22Rv1 (cell line): Measurements from ENCODE around the gene RPL10.
"Not testable (repeated sequence)": the region's sequence is repeated elsewhere in the genome, so short reads cannot be mapped to it uniquely, and the experiment has no call there.

Experiments
- H3K27ac ChIP-seq: fragments of 450-650 bp; 2 replicates; pipeline ENCODE4 v1.5.1; 2017
- CTCF ChIP-seq: fragments of 450-650 bp; IDR thresholded peaks from 2 replicates; pipeline ENCODE4 v1.5.1; 2017; ENCODE audit warnings: mild to moderate bottlenecking
- ZFX ChIP-seq: fragments of 450-650 bp; IDR thresholded peaks from 2 replicates; pipeline ENCODE4 v1.6.1; 2017; ENCODE audit warnings: antibody characterized with exemption, borderline replicate concordance

The RPL10 gene

DNA sequence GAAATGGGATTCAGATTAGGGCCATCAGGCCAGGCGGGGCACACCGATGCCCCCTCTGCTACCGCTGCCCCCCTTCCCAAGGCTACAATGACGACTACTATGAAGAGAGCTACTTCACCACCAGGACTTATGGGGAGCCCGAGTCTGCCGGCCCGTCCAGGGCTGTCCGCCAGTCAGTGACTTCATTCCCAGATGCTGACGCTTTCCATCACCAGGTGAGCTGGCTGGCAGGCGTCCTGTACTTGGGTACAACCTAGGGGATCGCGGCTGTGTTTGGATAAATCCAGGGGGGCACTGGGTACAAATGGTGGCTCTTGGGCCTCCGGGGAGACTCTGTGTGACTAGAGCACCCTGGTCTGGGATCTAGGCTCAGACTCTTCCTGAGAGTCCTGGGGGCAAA is 18.0 kb upstream of the RPL10 start:
- TF ChIP-seq CTCF, result no peak
- TF ChIP-seq ZFX, result no peak
- peak overlapping the region; percentile 80 for H3K27ac ChIP-seq

DNA sequence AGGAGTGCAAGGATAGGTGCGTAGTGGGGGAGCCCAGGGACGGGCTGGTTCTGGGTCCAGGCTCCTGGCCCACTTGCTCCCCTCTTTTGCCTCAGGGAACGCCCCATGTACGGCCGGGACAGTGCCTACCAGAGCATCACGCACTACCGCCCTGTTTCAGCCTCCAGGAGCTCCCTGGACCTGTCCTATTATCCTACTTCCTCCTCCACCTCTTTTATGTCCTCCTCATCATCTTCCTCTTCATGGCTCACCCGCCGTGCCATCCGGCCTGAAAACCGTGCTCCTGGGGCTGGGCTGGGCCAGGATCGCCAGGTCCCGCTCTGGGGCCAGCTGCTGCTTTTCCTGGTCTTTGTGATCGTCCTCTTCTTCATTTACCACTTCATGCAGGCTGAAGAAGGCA is 17.4 kb upstream of the RPL10 start:
- TF ChIP-seq CTCF (no peak), ZFX (no peak)
- peak overlapping the region; percentile 80; the same call in 1 of the 2 replicates for H3K27ac ChIP-seq

GRCh38 chrX:154381271-154381670 is 16.9 kb upstream of the RPL10 start:
- no peak overlapping the region for H3K27ac ChIP-seq
- no peak for TF ChIP-seq CTCF
- no peak for TF ChIP-seq ZFX

- peak overlapping the region; percentile 2; the same call in 1 of the 2 replicates for H3K27ac ChIP-seq
- TF ChIP-seq ZFX (no peak), CTCF (no peak)
Observed at GRCh38 chrX:154382483-154383069, 15.6 kb upstream of the RPL10 start.

GRCh38 chrX:154383359-154384283 is 14.6 kb upstream of the RPL10 start:
- TF ChIP-seq ZFX (no peak), CTCF (no peak)
- peak overlapping the region; percentile 2; the same call in 1 of the 2 replicates for H3K27ac ChIP-seq

- H3K27ac ChIP-seq, result no peak overlapping the region
- TF ChIP-seq CTCF (no peak), ZFX (no peak)
Observed at GRCh38 chrX:154384284-154384892, 13.8 kb upstream of the RPL10 start.

DNA sequence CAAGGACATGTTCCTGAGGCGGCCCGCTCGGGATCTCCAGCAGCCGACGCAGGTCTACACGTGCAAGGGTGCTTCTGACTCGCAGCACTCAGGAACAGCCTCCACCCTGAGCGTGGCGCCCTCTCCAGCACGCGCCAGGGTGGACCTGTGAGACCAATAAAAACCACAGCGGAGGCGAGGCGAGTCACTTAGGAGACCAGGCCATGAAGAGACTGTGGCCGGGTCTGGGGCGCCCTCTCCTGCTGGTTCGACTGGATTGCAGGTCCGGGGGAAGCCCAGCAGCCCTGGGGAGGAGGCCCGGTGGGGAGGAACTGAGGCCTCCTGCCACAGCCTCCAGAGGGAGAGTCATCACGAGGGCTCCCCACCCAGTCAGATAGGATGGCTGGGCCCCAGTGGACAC is 10.1 kb upstream of the RPL10 start:
- not testable (repeated sequence) for H3K27ac ChIP-seq

DNA sequence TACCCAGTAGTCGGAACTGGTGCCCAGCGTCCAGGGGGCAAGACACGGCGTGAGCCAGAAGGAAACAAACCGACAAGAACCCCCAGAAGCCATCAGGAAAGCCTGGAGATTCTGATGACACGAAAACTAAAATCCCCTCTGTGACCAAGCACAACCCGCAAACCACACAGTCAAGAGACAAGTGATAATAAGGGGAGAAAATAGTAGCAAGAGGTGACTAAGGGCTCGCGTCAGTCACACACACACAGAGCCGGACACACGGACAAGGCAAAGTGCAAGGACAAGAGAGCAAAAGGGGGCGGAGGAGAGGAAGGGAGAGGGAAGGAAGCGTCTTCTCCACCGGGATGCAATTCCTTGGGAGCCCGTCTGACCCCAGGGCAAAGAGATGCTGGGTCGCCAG is 9.5 kb upstream of the RPL10 start:
- H3K27ac ChIP-seq, result not testable (repeated sequence)

DNA sequence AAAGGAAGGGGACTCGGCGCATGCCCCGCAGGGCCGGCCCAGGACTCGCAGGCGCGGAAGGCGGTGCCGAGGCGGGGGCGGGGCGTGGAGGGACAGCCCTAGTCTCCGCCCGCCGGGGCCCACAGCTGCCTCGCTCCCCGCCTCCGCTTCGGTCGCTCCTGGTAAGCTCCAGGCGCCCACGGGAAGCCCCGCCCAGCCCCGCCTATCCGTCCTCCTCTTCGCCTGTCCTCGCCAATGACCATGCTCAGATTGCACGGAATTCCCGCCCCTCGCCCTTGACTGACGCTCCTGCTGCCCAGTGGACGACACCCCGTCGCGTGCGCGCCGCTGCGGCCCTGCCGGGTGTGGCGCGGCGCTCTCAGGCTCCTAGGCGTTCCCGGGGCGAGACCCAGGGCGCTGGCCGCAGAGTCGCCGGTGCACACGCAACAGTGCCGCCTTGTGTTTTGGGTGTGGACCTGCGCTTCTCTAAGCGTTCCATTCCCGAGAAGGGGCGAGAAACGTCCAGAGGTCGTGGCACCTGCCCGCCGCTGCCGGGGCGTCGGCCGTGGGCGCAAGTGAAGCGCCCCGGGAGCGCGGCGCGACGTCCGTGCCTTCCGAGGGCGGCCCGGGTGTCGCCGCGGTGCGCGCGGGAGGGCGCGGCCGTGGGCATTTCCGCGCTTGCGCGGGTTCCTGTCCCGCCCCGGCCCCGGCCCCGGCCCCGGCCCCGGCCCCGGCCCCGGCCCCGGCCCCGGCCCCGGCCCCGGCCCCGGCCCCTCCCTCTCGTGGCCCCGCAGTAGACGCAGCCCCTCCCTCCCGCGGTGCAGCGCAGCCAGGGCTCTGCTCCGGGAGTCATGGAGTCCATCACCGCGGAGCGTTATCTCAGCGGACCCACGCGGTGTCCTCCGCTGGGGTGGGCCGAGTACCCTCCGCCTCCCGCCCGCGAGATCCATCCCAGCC is 8.1 kb upstream of the RPL10 start:
- H3K27ac ChIP-seq, result not testable (repeated sequence)

GRCh38 chrX:154396363-154396762 is 1.8 kb upstream of the RPL10 start:
- H3K27ac ChIP-seq, result not testable (repeated sequence)
